Epidermal melanocyte (primary cell): ENCODE data around the gene LAMB4.

Experiments used
- DNase-seq: peaks from one replicate; pipeline ENCODE4 v3.0.0; 2011; ENCODE audit warnings: low spot score; ENCODE audit not compliant: insufficient read length

Gene LAMB4, protein sequence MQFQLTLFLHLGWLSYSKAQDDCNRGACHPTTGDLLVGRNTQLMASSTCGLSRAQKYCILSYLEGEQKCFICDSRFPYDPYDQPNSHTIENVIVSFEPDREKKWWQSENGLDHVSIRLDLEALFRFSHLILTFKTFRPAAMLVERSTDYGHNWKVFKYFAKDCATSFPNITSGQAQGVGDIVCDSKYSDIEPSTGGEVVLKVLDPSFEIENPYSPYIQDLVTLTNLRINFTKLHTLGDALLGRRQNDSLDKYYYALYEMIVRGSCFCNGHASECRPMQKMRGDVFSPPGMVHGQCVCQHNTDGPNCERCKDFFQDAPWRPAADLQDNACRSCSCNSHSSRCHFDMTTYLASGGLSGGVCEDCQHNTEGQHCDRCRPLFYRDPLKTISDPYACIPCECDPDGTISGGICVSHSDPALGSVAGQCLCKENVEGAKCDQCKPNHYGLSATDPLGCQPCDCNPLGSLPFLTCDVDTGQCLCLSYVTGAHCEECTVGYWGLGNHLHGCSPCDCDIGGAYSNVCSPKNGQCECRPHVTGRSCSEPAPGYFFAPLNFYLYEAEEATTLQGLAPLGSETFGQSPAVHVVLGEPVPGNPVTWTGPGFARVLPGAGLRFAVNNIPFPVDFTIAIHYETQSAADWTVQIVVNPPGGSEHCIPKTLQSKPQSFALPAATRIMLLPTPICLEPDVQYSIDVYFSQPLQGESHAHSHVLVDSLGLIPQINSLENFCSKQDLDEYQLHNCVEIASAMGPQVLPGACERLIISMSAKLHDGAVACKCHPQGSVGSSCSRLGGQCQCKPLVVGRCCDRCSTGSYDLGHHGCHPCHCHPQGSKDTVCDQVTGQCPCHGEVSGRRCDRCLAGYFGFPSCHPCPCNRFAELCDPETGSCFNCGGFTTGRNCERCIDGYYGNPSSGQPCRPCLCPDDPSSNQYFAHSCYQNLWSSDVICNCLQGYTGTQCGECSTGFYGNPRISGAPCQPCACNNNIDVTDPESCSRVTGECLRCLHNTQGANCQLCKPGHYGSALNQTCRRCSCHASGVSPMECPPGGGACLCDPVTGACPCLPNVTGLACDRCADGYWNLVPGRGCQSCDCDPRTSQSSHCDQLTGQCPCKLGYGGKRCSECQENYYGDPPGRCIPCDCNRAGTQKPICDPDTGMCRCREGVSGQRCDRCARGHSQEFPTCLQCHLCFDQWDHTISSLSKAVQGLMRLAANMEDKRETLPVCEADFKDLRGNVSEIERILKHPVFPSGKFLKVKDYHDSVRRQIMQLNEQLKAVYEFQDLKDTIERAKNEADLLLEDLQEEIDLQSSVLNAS (N-terminal part only)

DNA sequence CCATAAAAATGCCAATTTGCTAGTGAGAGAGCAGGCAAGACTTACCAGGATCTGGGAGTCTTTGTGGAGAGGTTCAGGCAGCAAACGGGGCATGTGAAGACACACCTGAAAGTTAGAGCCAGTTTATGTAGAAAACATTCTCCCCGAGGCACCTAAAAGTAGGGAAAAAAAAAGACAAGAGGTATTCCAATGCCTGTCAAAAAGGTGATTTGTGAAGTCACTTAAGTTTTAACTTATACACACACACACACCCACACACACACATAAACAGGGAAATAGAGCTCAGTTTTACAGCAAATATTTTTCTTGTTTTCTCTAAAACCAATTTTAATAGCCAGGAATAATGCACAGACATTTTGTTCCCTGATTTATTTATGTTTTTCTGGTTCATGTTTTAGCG lies at the start of gene LAMB4:
Gene LAMB4, minus strand, starts transcription at position 101 of the 400 bp plus-strand sequence. CDS start 7,197 bp downstream, outside the sequence.
- DNase-seq, result no peak

DNA sequence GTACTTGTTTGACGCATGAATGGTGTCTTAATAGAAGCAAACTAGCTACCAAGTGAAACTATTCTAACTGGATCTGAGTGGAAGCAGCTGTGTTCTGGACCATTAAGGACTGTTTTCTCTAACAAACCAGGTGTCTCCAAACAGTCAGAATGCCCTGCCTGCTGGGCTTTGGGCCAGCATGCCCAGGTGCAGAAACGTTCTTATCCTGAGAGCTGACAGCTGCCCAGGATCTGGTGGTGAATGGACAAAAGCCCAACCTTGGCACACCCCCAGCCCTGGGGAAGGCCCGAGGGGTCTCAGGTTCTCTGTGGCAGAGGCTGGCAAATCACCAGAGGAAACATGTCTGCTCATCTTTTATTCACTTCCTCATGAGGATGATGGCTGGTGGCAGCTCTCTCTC lies 48.2 kb upstream of the LAMB4 start:
- DNase-seq, result no peak

DNA sequence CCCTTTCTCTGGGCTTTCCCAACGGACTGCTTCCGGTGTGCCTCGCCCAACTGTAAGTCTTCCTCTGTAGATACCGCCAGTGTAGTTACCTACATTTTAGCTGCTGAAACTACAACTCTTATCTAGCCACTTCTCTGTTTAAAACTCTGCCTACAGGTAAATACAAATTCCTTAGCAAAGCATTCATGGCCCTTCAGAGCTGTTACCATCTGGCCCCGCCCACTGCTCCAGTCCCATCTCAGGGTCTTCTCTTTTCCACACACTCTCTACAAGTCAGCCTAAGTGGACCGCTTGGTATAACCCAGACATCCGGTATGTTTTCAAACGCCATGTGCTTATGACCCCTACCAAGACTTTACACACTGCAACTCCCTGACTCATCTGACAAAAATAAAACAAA lies 41.0 kb upstream of the LAMB4 start:
- no peak for DNase-seq

DNA sequence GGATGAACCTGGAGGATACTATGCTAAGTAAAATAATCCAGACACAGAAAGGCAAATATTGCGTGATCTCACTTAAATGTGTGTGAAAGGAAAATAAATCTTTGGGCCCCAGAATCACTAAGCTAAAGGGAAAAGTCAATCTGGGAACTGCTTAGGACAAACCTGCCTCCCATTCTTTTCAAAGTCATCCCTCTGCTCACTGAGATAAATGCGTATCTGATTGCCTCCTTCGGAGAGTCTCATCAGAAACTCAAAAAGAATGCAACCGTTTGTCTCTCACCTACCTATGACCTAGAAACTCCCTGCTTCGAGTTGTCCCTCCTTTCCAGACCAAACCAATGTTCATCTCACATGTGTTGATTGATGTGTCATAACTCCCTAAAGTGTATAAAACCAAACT lies 40.1 kb upstream of the LAMB4 start:
- no peak for DNase-seq

DNA sequence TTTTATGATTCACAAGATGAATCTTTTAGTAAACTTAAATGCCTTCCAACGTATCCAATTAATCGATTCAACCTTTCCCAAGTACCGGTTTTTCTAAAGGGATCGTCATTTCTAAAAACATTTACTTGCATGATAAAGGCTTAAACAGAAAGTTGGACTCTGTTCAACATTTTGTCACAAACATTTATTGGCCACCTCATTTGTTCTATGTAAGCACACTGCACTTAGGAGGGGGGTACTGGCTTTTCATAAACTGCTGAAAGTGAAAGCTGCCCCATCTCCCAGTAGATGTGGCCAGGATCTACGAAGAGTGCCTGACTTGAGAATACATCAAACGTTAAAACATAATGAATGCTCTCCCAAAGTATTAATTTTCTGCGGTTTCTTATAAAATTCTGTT lies 37.3 kb upstream of the LAMB4 start:
- no peak for DNase-seq

DNA sequence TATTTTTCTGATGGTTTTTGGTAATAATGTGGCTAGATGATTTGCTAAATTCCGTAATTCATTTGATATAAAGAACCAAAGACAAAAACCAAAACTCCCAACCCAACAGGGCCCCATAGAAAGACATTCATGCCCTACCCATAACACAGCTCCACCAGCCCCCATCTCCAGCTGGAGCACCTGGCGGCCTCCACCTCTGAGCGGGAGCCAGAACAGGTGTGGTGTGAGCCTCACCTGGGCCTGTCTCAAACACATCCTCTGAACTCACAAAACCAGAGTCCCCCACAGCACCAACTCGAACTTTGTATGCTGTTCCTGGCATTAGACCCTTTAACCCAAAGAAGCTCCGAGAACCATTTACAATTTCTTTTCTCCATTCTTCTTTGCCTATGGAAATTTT lies 36.5 kb upstream of the LAMB4 start:
- DNase-seq, result no peak

DNA sequence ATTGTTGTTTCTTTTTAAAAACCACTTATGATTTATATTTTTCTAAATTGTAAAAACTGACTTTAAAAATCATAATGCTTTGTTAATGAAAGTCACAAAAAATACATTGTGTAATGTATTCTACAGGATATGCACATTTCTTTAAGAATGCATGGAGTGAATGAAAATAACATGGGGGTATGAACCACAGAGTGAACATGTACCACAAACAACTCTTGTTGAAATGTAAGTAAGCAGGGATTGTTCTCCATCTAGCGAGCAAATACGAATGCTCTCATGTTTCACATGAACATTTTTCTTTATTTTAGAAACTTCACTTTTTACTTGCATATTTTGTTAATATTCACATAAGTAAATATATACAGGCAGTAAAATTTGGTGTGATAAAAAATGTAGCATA lies 35.6 kb upstream of the LAMB4 start:
- no peak for DNase-seq

DNA sequence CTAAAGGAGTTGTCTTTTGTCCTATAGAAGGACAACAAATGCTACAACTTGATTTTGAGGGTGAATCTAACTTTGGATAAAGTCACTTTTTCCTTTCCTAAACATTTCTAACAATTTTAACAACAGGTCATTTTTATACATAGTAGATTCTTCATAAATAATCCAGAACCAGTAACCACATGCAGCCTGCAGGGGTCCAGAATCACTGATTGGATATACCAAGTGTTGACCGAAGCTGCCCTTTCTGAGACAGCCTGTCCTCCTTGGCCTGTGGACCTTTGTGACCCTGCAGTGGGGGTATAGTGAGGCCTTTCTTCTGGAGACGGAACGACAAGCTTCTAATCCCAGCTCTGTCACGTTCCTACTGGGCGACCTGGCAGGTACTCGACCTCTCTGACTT lies 34.8 kb upstream of the LAMB4 start:
- DNase-seq, result no peak

DNA sequence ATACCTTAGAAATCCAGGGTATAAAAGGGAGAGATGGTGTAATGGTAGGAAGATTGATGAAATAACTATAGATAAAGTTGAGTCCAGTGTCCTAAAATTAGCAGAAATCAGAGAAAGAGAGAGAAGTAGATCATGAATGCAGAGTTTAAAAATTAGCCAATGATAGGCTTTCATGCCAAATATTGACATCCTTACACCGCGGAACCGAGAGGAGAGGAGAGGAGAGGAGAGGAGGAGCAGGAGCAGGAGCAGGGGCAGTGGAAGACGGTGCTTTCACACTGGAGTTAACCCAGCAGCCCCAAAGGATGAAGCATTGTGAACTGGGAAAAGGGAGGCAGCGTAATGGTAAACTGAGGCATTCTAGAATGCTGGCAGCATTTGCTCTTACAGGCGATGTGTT lies 34.2 kb upstream of the LAMB4 start:
- DNase-seq, result no peak

DNA sequence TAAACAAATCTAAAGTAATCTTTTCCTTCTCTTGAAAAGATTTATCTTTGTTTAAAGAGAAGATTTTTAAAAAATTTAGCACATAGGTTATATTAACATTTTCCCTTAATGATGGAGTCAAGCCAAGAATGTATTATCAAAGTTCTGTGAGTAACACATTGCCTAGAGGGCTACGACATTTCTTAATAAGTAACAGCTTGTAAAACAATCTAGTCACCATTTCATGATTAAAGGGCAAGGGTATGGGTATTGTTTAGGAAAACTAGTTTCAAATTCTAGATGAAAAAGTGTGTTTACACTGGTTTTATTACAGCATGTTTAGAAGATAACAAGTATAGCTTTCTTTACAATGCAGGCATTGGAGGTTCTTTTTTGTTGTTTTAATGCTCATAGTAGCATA lies 28.6 kb upstream of the LAMB4 start:
- DNase-seq, result no peak

DNA sequence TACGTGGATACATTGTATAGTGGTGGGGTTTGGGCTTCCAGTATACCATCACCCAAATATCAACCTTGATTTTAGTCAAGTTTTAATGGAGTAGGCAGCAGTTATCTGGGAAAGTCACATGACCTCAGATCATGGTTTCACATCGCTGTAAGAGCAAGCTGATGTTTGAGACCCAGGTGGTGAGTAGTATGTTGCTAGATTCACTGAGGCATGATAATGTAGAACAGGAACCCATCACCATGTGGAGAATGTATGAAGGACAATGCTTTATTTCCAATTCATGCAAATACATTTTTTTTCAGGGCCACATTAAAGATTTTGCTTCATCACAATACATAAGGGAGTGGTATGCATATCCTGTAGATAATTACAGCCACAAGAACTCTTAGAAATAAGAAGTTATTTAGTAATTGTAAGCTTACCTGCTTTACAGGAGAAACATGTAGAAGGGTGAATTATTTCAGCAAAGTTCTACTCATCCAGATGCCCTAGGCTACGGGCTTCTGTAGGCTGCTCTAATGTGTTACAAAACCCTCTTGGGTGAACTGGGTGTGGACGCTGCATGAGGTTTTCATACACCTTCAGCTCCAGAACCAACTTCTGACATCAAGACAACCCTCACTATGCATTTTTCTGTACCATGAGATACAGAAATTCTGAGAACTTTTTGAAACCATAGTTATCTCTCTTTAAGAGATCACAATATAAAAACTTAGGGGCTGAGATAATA lies 27.6 kb upstream of the LAMB4 start:
- DNase-seq, result no peak

DNA sequence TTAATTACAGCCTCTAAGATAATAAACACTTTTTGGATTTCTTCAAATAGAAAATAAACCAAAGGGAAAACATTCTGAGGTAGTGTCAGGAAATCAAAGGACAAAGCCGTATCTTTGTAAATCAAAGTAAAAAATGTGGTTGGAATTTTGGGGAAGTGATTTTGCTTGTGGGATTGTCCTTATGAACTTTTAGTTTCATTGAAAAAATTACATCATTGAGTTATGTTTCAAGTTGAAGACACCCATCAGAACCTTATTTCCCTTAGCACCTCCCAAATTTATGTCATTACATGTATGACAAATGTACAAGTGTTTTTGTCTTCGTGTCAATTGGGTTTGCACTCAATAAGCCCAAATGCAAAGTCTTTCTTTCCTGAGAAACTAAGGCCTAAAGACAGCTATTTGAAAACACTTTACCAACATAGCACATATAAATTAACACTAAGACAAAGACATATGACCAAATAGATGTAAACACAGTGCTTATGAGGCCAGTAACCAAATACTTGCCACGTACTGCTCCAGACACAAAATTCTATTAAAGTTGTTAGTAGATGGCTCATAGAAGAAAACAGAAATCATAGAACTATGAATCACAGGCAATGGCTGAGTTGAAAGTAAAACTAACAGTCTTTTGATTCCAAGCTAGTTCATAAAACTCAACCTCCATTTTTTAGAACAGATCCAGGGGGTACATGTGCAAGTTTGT lies 26.9 kb upstream of the LAMB4 start:
- DNase-seq, result no peak

DNA sequence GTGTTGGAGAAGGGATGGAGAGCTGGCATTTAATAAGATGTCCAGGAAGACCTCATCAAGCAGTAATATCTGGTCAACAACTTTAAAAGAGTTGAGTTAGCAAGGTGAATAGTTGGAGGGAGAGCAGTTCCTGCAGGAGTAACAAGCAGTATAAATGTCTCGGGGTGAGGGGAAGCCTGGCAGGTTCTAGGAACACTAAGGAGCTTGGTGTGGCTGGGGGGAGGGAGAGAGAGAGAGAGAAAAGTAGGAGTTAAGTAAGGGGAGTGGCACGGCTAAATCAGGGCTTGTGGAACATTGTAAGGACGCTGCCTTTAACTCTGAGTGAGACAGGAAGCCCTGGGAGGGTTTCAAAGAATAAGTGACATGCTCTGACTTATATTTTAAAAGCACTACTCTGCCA lies 22.0 kb upstream of the LAMB4 start:
- no peak for DNase-seq

DNA sequence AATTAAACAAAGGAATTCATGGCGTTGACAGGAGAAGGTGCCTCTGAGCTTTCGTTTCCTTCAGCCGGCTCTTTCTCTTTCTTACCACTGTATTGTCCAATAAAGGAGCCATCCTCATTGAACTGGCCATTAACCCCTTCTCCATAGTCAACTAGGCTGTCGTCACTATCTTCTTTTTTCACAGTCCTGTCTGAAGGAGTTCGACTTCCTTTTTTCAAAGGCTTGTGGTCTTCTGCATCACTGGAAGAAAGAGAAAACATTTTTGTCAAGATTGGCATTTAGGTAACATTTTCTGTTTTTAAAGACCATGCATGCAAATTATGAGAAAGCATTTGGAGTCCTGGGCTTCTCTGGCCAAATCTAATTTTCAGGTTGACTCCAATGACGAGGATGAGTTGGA lies 19.7 kb upstream of the LAMB4 start:
- no peak for DNase-seq

DNA sequence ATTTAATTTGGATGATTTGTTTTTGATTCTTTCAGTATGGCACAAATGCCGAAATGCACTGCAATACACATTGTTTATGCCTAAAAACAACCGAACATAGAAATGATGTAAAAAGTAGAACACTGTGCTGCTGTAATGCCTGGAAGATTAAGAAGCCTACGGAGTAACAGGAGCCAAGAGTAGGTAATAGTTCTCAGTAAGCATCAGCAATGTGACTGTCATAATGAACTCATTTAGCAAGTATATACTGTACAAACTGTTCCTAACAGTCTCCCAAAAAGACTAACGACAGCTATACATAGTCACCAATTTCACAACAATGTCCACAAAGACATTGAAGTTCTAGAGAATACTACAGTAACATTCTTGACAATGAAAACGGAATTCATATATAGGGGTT lies 19.0 kb upstream of the LAMB4 start:
- DNase-seq, result no peak

DNA sequence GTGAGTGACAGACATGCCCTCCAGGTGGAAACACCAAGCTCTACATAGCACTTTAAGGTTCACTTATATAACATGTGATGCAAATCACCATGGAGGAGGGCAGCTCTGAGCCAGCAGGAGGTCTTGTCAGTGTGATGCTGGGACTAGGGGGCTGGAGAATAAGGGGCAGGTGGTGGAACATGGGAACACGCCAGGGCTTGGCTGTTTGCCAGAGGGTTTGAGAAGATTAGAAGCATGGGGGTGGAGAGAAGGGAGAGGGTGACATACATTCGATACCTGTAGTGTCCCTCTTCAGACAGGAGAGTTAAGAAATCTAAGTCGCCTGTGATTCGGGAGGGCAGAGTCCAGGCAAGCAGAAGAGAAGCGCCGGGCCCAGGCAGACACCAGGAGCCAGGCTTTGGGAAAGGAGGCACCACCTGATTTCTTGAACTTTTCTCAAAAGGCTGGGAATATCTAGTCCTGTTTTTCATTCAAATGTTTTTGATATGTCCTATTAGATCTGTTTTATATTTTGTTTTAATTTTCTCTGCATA lies 16.9 kb upstream of the LAMB4 start:
- DNase-seq, result no peak

DNA sequence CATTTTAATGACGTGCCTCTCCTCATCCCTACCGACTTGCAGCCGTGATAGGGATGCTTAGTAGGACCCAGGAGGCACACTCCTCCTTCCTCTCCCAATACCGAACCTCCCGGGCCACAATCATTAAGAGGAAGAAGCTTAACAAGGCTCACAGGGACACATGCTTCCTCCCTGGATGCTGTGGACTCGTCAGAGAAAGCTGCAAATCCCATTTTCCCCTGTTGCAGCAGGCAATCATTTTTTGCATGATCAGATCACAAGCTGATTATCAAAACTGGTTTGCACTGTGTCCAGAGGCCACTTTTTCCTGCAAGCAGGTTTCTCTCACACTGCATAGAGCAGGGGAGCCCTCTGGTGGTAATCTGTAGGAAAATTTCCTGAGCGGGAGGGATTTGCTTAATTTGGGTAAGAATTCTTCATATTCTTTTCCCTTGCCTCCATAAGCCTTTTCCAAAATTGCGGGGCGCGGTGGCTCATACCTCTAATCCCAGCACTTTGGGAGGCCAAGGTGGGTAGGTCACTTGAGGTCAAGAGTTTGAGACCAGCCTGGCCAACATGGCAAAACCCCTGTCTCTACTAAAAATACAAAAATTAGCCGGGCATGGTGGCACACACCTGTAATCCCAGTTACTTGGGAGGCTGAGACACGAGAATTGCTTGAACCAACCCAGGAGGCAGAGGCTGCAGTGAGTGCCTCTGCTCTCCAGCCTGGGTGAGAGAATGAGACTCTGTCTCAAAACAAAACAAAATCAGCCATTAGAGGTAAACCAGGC lies 16.1 kb upstream of the LAMB4 start:
- peak; percentile 41 for DNase-seq

DNA sequence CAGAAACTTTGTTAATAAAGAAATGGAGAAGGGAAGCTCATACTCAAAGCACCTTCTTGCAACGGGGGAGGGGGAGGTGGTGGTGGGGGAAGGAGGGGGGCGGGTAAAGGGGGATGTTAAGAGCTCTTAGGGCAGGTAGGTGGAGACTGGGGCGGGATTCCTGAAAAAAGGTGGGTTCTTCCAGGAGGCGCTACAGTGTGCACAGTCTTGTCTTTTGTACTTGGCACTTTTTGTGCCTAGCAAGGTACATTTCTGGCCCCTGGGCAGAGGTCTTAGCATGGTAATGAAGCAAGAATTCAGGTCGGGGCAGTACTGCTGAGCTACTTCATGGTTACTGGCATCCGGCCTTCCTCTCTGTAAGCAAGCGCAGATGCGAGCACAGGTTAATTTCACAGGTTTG lies 15.2 kb upstream of the LAMB4 start:
- no peak for DNase-seq

DNA sequence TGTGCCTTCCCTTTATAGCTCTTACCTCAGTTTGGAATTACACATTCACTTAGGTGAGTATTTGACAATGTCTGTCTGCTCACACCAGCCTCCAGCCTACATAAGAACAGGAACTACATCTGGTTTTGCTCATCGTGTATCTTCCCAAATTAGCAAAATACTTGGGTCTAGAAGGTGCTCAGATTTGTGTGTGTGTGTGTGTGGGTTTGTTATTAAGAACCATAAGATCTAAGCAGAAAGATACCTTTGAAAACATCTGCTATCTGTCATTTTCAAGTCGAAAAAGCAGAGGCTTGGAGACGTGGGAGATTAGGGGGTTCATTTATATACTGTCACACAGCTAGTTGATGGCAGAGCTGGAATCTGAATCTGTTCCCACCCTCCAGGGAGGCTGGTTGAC lies 14.8 kb upstream of the LAMB4 start:
- DNase-seq, result no peak
